ENCODE data around the gene ADNP.
"Not testable (repeated sequence)": the region's sequence is repeated elsewhere in the genome, so short reads cannot be mapped to it uniquely, and the experiment has no call there.

ADNP gene

GRCh38 chr20:50898475-50898874, 32.8 kb downstream of the ADNP start:
- Mint-ChIP-seq H3K4me3 (no peak overlapping the region), H3K27ac (no peak overlapping the region), H3K36me3 (ENCODE audit: low read depth) (peaks cover 35% of the 10 kb centered on the region), H3K27me3 (ENCODE audit: low read depth) (no peaks in the 10 kb centered on the region), H3K9me3 (no peaks in the 10 kb centered on the region), H3K4me1 (ENCODE audit: low read depth) (peaks cover 6% of the 10 kb centered on the region)

GRCh38 chr20:50895111-50895830, 36.0 kb downstream of the ADNP start:
- Mint-ChIP-seq H3K36me3 (ENCODE audit: low read depth) (peaks cover 42% of the 10 kb centered on the region), H3K4me3 (no peak overlapping the region), H3K9me3 (no peaks in the 10 kb centered on the region), H3K27ac (no peak overlapping the region), H3K27me3 (ENCODE audit: low read depth) (no peaks in the 10 kb centered on the region), H3K4me1 (ENCODE audit: low read depth) (peaks cover 12% of the 10 kb centered on the region)

GRCh38 chr20:50893620-50894019, 37.6 kb downstream of the ADNP start:
- no peaks in the 10 kb centered on the region for H3K27me3 Mint-ChIP-seq (ENCODE audit: low read depth)
- H3K27ac Mint-ChIP-seq = no peak overlapping the region
- peaks cover 12% of the 10 kb centered on the region for H3K4me1 Mint-ChIP-seq (ENCODE audit: low read depth)
- H3K4me3 Mint-ChIP-seq = no peak overlapping the region
- no peaks in the 10 kb centered on the region for H3K9me3 Mint-ChIP-seq
- H3K36me3 Mint-ChIP-seq (ENCODE audit: low read depth) = peaks cover 51% of the 10 kb centered on the region

GRCh38 chr20:50892394-50892793, 38.8 kb downstream of the ADNP start:
- no peak overlapping the region for H3K4me3 Mint-ChIP-seq

GRCh38 chr20:50891138-50891537, 40.1 kb downstream of the ADNP start:
- peaks cover 12% of the 10 kb centered on the region for H3K4me1 Mint-ChIP-seq (ENCODE audit: low read depth)
- no peaks in the 10 kb centered on the region for H3K9me3 Mint-ChIP-seq
- peaks cover 43% of the 10 kb centered on the region for H3K36me3 Mint-ChIP-seq (ENCODE audit: low read depth)
- H3K27ac Mint-ChIP-seq = no peak overlapping the region
- no peak overlapping the region for H3K4me3 Mint-ChIP-seq
- H3K27me3 Mint-ChIP-seq (ENCODE audit: low read depth) = no peaks in the 10 kb centered on the region

More at GRCh38 chr20:50892394-50892793, 38.8 kb downstream of the ADNP start:
- Mint-ChIP-seq H3K36me3 (ENCODE audit: low read depth) (peaks cover 48% of the 10 kb centered on the region), H3K27ac (peak overlapping the region; percentile 20), H3K4me1 (ENCODE audit: low read depth) (peaks cover 12% of the 10 kb centered on the region), H3K9me3 (no peaks in the 10 kb centered on the region), H3K27me3 (ENCODE audit: low read depth) (no peaks in the 10 kb centered on the region)

GRCh38 chr20:50887576-50887975, 43.7 kb downstream of the ADNP start:
- H3K36me3 Mint-ChIP-seq (ENCODE audit: low read depth) = peaks cover 26% of the 10 kb centered on the region
- H3K4me3 Mint-ChIP-seq = no peak overlapping the region
- no peaks in the 10 kb centered on the region for H3K27me3 Mint-ChIP-seq (ENCODE audit: low read depth)
- H3K27ac Mint-ChIP-seq = no peak overlapping the region
- peaks cover 4% of the 10 kb centered on the region for H3K4me1 Mint-ChIP-seq (ENCODE audit: low read depth)
- no peaks in the 10 kb centered on the region for H3K9me3 Mint-ChIP-seq

- H3K9me3 Mint-ChIP-seq = no peaks in the 10 kb centered on the region
- no peaks in the 10 kb centered on the region for H3K4me1 Mint-ChIP-seq (ENCODE audit: low read depth)
- H3K36me3 Mint-ChIP-seq (ENCODE audit: low read depth) = peaks cover 14% of the 10 kb centered on the region
- H3K4me3 Mint-ChIP-seq = no peak overlapping the region
- no peak overlapping the region for H3K27ac Mint-ChIP-seq
- H3K27me3 Mint-ChIP-seq (ENCODE audit: low read depth) = no peaks in the 10 kb centered on the region
Measured at GRCh38 chr20:50886184-50886790, 45.0 kb downstream of the ADNP start.

GRCh38 chr20:50885781-50886180, 45.5 kb downstream of the ADNP start:
- H3K4me1 Mint-ChIP-seq (ENCODE audit: low read depth) = no peaks in the 10 kb centered on the region
- no peak overlapping the region for H3K4me3 Mint-ChIP-seq
- H3K36me3 Mint-ChIP-seq (ENCODE audit: low read depth) = peaks cover 14% of the 10 kb centered on the region
- H3K9me3 Mint-ChIP-seq = no peaks in the 10 kb centered on the region
- H3K27ac Mint-ChIP-seq = no peak overlapping the region
- no peaks in the 10 kb centered on the region for H3K27me3 Mint-ChIP-seq (ENCODE audit: low read depth)

GRCh38 chr20:50885068-50885467, 46.2 kb downstream of the ADNP start:
- H3K4me1 Mint-ChIP-seq (ENCODE audit: low read depth) = no peaks in the 10 kb centered on the region
- H3K27ac Mint-ChIP-seq = no peak overlapping the region
- H3K36me3 Mint-ChIP-seq (ENCODE audit: low read depth) = peaks cover 12% of the 10 kb centered on the region
- no peak overlapping the region for H3K4me3 Mint-ChIP-seq
- no peaks in the 10 kb centered on the region for H3K27me3 Mint-ChIP-seq (ENCODE audit: low read depth)
- no peaks in the 10 kb centered on the region for H3K9me3 Mint-ChIP-seq

- H3K36me3 Mint-ChIP-seq (ENCODE audit: low read depth) = peaks cover 5% of the 10 kb centered on the region
- no peaks in the 10 kb centered on the region for H3K4me1 Mint-ChIP-seq (ENCODE audit: low read depth)
- H3K27me3 Mint-ChIP-seq (ENCODE audit: low read depth) = no peaks in the 10 kb centered on the region
- no peak overlapping the region for H3K27ac Mint-ChIP-seq
- H3K4me3 Mint-ChIP-seq = no peak overlapping the region
- H3K9me3 Mint-ChIP-seq = no peaks in the 10 kb centered on the region
Measured at GRCh38 chr20:50883856-50884255, 47.4 kb downstream of the ADNP start.

GRCh38 chr20:50881759-50882424, 49.3 kb downstream of the ADNP start:
- H3K9me3 Mint-ChIP-seq; H3K27ac Mint-ChIP-seq; H3K4me3 Mint-ChIP-seq; H3K36me3 Mint-ChIP-seq (ENCODE audit: low read depth); H3K4me1 Mint-ChIP-seq (ENCODE audit: low read depth); H3K27me3 Mint-ChIP-seq (ENCODE audit: low read depth): not testable (repeated sequence)

- Mint-ChIP-seq H3K27me3 (ENCODE audit: low read depth) (no peaks in the 10 kb centered on the region), H3K4me1 (ENCODE audit: low read depth) (no peaks in the 10 kb centered on the region), H3K36me3 (ENCODE audit: low read depth) (peaks cover 3% of the 10 kb centered on the region), H3K9me3 (no peaks in the 10 kb centered on the region), H3K4me3 (no peak overlapping the region), H3K27ac (no peak overlapping the region)
Measured at GRCh38 chr20:50879649-50880550, 51.3 kb downstream of the ADNP start.

- no peak overlapping the region for H3K27ac Mint-ChIP-seq
- no peaks in the 10 kb centered on the region for H3K4me1 Mint-ChIP-seq (ENCODE audit: low read depth)
- no peaks in the 10 kb centered on the region for H3K27me3 Mint-ChIP-seq (ENCODE audit: low read depth)
- H3K4me3 Mint-ChIP-seq = no peak overlapping the region
- peaks cover 1% of the 10 kb centered on the region for H3K36me3 Mint-ChIP-seq (ENCODE audit: low read depth)
- H3K9me3 Mint-ChIP-seq = no peaks in the 10 kb centered on the region
Measured at GRCh38 chr20:50877232-50877743, 53.9 kb downstream of the ADNP start.

- H3K9me3 Mint-ChIP-seq = no peaks in the 10 kb centered on the region
- peaks cover 1% of the 10 kb centered on the region for H3K36me3 Mint-ChIP-seq (ENCODE audit: low read depth)
- no peaks in the 10 kb centered on the region for H3K4me1 Mint-ChIP-seq (ENCODE audit: low read depth)
- no peaks in the 10 kb centered on the region for H3K27me3 Mint-ChIP-seq (ENCODE audit: low read depth)
- no peak overlapping the region for H3K4me3 Mint-ChIP-seq
- no peak overlapping the region for H3K27ac Mint-ChIP-seq
Measured at GRCh38 chr20:50876816-50877215, 54.4 kb downstream of the ADNP start.
